ENCODE measurements around the gene ZNF688. TPM values are rescaled to one million over a fixed set of nuclear protein-coding genes. Genes with fewer than 3 reads are reported as not detected.

ZNF688 gene
- total and polyA plus RNA-seq, 2 of the 13 experiments (the other 11 are each of a cell fraction or from before 2014, with no cell fraction given): 2.4 to 5.4 TPM

DNA sequence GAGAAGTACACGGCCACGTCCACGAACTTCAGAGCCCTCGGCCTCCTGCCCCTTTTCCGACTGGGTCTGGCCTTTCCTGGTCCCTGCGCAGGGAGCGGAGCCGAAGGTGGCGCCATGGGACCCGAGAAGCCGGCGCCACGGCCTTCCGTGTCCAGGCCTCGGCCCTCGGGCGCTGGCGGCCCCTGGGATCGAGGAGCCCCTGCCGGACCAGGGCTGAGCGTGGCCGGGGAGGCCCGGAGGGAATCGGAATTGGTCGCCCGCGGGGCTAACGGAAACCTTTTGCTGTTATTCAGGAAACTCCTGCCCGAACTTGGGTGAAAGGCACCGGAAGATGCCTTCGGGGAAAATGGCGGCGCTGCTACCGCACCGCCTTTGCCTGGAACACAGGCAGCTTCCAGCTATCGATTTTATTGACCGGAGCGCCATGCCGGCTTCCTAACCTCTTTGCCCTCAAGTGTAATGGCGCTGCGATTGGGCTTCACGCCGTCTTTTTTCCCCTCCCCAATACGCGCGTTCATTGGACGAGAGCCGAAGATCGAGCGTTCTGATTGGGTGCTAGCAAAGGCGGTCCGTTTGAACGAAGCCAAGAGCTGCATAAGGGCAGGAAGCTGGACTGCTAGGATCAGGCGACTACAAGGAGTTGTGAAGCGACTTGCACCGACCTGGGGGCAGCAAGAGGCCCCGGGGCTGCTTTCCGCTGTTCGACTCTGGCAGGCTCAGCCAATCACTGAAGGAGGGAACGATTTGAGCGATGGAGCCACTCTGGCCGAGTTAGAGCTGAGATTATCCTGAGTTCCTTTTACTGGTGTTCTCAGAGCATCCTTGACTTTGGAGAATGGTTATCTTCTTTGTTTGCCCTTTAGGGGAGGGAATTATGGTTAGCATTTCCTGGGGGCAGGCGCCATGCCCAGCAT lies 38.7 kb upstream of the ZNF688 start, which contains the start of gene ZNF689 (continued):
- TF ChIP-seq, protein P1, sequence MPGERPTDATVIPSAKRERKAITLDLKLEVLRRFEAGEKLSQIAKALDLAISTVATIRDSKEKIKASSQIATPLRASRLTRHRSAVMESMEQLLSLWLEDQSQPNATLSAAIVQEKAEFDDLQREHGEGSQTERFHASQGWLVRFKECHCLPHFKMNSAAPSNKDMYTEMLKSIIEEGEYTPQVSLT (CRISPR knock-in tag; IDR thresholded peaks at IDR 0.05; ENCODE audit: borderline replicate concordance, low read depth): no peak
- TF ChIP-seq POLR2A (IDR thresholded peaks at IDR 0.05; ENCODE audit: insufficient read depth in 1 of 2, low read depth in 2 of 2, low read length in 2 of 2) (peak; percentile 84 to 96), ZNF780A (CRISPR knock-in tag; IDR thresholded peaks at IDR 0.05) (peak; percentile 78; the same call in 1 of the 2 replicates), HNRNPH1 (optimal IDR thresholded peaks at IDR 0.05; ENCODE audit: low read depth, low read length) (no peak), RELA (CRISPR knock-in tag; IDR thresholded peaks at IDR 0.05) (no peak), ZNF331 (CRISPR knock-in tag; IDR thresholded peaks at IDR 0.05) (peak; percentile 72), MED8 (CRISPR knock-in tag; IDR thresholded peaks at IDR 0.05; ENCODE audit: insufficient replicate concordance) (peak; percentile 74), SP5 (CRISPR knock-in tag; IDR thresholded peaks at IDR 0.05; ENCODE audit: borderline replicate concordance, low read depth) (no peak), BORCS8-MEF2B (CRISPR knock-in tag; IDR thresholded peaks at IDR 0.05) (peak; percentile 94), PTBP1 (IDR thresholded peaks at IDR 0.05; ENCODE audit: low read depth, low read length, poor library complexity, severe bottlenecking) (peak; percentile 33), MIER2 (CRISPR knock-in tag; IDR thresholded peaks at IDR 0.05) (0 out of 2 replicates have a peak, but pooled peaks have one; percentile 43), ZNF709 (CRISPR knock-in tag; IDR thresholded peaks at IDR 0.05) (peak; percentile 86; the same call in 1 of the 2 replicates), PCBP2 (optimal IDR thresholded peaks at IDR 0.05; ENCODE audit: low read depth, low read length, poor library complexity, severe bottlenecking) (no peak), ZNF747 (CRISPR knock-in tag; IDR thresholded peaks at IDR 0.05; ENCODE audit: borderline replicate concordance) (peak; percentile 91), MYNN (CRISPR knock-in tag; IDR thresholded peaks at IDR 0.05; ENCODE audit: low read depth) (peak; percentile 93; the same call in 1 of the 2 replicates), DMAP1 (CRISPR knock-in tag; IDR thresholded peaks at IDR 0.05) (peak; percentile 95), CHD2 (IDR thresholded peaks at IDR 0.05; ENCODE audit: low read depth, low read length) (peak; percentile 79)
- TF ChIP-seq, protein P2, sequence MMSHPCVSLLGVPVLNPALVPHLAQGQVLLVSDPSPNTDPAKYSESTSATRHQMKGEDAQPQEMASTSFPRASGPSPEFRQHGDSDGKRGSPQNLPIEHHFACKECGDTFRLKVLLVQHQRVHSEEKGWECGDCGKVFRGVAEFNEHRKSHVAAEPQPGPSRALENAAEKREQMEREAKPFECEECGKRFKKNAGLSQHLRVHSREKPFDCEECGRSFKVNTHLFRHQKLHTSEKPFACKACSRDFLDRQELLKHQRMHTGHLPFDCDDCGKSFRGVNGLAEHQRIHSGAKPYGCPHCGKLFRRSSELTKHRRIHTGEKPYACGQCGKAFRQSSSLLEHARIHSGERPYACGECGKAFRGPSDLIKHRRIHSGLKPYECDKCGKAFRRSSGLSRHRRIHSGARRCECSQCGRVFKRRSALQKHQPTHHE (CRISPR knock-in tag; IDR thresholded peaks at IDR 0.05; ENCODE audit: borderline replicate concordance): peak; percentile 67; the same call in 1 of the 2 replicates
- TF ChIP-seq, protein P3, sequence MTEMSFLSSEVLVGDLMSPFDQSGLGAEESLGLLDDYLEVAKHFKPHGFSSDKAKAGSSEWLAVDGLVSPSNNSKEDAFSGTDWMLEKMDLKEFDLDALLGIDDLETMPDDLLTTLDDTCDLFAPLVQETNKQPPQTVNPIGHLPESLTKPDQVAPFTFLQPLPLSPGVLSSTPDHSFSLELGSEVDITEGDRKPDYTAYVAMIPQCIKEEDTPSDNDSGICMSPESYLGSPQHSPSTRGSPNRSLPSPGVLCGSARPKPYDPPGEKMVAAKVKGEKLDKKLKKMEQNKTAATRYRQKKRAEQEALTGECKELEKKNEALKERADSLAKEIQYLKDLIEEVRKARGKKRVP (CRISPR knock-in tag; IDR thresholded peaks at IDR 0.05): peak in 1 of 2 experiments; percentile 69; a peak in 2 of 4 replicates
- TF ChIP-seq, protein P4, sequence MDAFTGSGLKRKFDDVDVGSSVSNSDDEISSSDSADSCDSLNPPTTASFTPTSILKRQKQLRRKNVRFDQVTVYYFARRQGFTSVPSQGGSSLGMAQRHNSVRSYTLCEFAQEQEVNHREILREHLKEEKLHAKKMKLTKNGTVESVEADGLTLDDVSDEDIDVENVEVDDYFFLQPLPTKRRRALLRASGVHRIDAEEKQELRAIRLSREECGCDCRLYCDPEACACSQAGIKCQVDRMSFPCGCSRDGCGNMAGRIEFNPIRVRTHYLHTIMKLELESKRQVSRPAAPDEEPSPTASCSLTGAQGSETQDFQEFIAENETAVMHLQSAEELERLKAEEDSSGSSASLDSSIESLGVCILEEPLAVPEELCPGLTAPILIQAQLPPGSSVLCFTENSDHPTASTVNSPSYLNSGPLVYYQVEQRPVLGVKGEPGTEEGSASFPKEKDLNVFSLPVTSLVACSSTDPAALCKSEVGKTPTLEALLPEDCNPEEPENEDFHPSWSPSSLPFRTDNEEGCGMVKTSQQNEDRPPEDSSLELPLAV (CRISPR knock-in tag; conservative IDR thresholded peaks at IDR 0.05; ENCODE audit: low read depth): no peak
- TF ChIP-seq, protein P5, sequence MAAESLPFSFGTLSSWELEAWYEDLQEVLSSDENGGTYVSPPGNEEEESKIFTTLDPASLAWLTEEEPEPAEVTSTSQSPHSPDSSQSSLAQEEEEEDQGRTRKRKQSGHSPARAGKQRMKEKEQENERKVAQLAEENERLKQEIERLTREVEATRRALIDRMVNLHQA (CRISPR knock-in tag; IDR thresholded peaks at IDR 0.05): no peak

Data from HepG2 (cell line).